Panc1 (cell line): ENCODE measurements around the gene MPL. TPM values are rescaled to one million over a fixed set of nuclear protein-coding genes. Genes with fewer than 3 reads are reported as not detected.

Experiments used
- ATAC-seq: fragments of 200-7000 bp; cut with Tn5 transposase; 2 replicates; pipeline ENCODE4 v1.9.1; 2020; ENCODE audit warnings: mild to moderate bottlenecking, moderate library complexity
- BruUV-seq: library from RNA; stranded (reverse); fragments of 400-500 nt; replicated peaks from 2 replicates; lab custom pipeline; 2021; lab: Mats Ljungman, UMichigan
- CTCF ChIA-PET: fragments of 300-600 bp; sonication (Branson Sonifier 250); formaldehyde crosslinking; loops from one replicate; lab custom pipeline; 2022; ENCODE audit warnings: antibody characterized with exemption; lab: Charles Lee
- POLR2A ChIA-PET: fragments of 300-600 bp; sonication (Branson Sonifier 250); formaldehyde crosslinking; loops from one replicate; lab custom pipeline; 2022; ENCODE audit warnings: antibody characterized with exemption; lab: Charles Lee
- DNase-seq: peaks from one replicate; pipeline ENCODE4 v3.0.0-alpha.2; 2010; ENCODE audit warnings: low read depth, low spot score
- H3K27ac ChIP-seq: 2 replicates; pipeline ENCODE4 v1.5.1; 2011; ENCODE audit warnings: mild to moderate bottlenecking, low read length, inconsistent platforms
- H3K27me3 ChIP-seq: fragments of 200-500 bp; sonication (Bioruptor generic); 2 replicates; pipeline ENCODE4 v1.6.0; 2014; ENCODE audit warnings: low read length, inconsistent platforms; ENCODE audit not compliant: control insufficient read depth, insufficient read depth
- H3K36me3 ChIP-seq: fragments of 200-500 bp; sonication (Bioruptor generic); 2 replicates; pipeline ENCODE4 v1.5.1; 2014; ENCODE audit warnings: inconsistent platforms, mild to moderate bottlenecking, low read length, moderate library complexity; ENCODE audit not compliant: control insufficient read depth, insufficient read depth
- H3K4me1 ChIP-seq: 2 replicates; pipeline ENCODE4 v1.5.1; 2011; ENCODE audit warnings: inconsistent platforms, mild to moderate bottlenecking, low read length, moderate library complexity; ENCODE audit not compliant: control insufficient read depth, insufficient read depth
- H3K4me3 ChIP-seq, 2 experiments: 2 replicates each; pipeline ENCODE4 v1.5.1; 2011 to 2012; ENCODE audit warnings: low read depth in 2 of 2, low read length in 2 of 2, mild to moderate bottlenecking in 2 of 2, inconsistent platforms in 1 of 2, moderate library complexity in 1 of 2
- H3K9me3 ChIP-seq: fragments of 200-500 bp; sonication (Bioruptor generic); 2 replicates; pipeline ENCODE4 v1.5.1; 2014; ENCODE audit warnings: low read depth, mild to moderate bottlenecking, inconsistent platforms, low read length, moderate library complexity; ENCODE audit not compliant: control insufficient read depth, insufficient read depth
- POLR2AphosphoS5 ChIP-seq: IDR thresholded peaks from 2 replicates; pipeline ENCODE4 v1.6.1; 2012; ENCODE audit warnings: mild to moderate bottlenecking, low read depth, low read length, moderate library complexity
- SIN3A ChIP-seq: IDR thresholded peaks from 2 replicates; pipeline ENCODE4 v1.6.1; 2012; ENCODE audit warnings: low read depth, mild to moderate bottlenecking, low read length, moderate library complexity, borderline replicate concordance; ENCODE audit not compliant: insufficient read depth
- TCF7L2 ChIP-seq: IDR thresholded peaks from 2 replicates; pipeline ENCODE4 v1.6.1; 2011; ENCODE audit warnings: mild to moderate bottlenecking, low read depth, low read length, inconsistent platforms
- in situ Hi-C: cut with HindIII; loops from 2 replicates; pipeline ENCODE4 v1.10.0; 2016; ENCODE audit warnings: low sequenced_read_pairs, low pct_unique_long_range_greater_than_20kb
- intact Hi-C: fragments of 100-400 bp; cut with micrococcal nuclease; formaldehyde crosslinking; loops from one replicate; pipeline ENCODE4 v1.10.0; 2022; ENCODE audit not compliant: unreplicated experiment
- total RNA-seq: library from RNA; stranded (reverse); gene quantifications from one replicate; pipeline ENCODE4 v1.2.1, GENCODE V29; 2021; ENCODE audit not compliant: unreplicated experiment
- TF ChIP-seq, protein P1 (sequence below): fragments of 450-650 bp; IDR thresholded peaks from 2 replicates; pipeline ENCODE4 v1.5.1; 2017; ENCODE audit warnings: mild to moderate bottlenecking
- TF ChIP-seq, protein P2 (sequence below), 2 experiments: IDR thresholded peaks; 2 replicates each; pipeline ENCODE4 v1.6.1; 2011 to 2012; ENCODE audit warnings: low read depth in 2 of 2, control low read depth in 1 of 2, low read length in 1 of 2, mild to moderate bottlenecking in 1 of 2, moderate library complexity in 1 of 2; ENCODE audit not compliant: insufficient read depth in 1 of 2

MPL gene
- total RNA-seq, 1 experiment from 2014 or later, result not detected

DNA sequence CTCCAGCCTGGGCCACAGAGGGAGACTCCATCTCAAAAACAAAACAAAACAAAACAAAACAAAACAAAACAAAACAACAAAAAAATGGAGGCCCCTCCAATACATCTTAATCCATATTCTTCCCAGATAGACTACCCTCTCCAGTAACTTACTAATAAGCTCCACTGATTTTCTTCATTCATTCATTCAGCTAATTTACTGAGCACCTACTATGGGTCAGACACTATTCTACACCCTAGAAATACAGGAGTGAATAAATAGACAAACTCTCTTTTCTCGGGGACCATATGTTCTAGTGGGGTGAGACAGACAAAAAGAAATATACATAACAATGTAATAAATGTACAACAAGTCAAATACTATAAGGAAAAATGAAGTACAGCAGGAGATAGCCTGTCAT is 13.4 kb downstream of the MPL start:
- ATAC-seq (no peak), DNase-seq (no peak)
- CTCF ChIA-PET, result no interaction called here
- in situ Hi-C loops, result no loop called here
- POLR2A ChIA-PET, result no interaction called here
- Histone ChIP-seq H3K36me3 (no peaks in the 10 kb centered on the region), H3K9me3 (no peaks in the 10 kb centered on the region), H3K4me1 (peaks cover 14% of the 10 kb centered on the region), H3K27me3 (no peaks in the 10 kb centered on the region), H3K4me3 (no peak overlapping the region), H3K27ac (no peak overlapping the region)
- TF ChIP-seq SIN3A, result no peak
- no peak for TF ChIP-seq TCF7L2
- TF ChIP-seq, protein P1, sequence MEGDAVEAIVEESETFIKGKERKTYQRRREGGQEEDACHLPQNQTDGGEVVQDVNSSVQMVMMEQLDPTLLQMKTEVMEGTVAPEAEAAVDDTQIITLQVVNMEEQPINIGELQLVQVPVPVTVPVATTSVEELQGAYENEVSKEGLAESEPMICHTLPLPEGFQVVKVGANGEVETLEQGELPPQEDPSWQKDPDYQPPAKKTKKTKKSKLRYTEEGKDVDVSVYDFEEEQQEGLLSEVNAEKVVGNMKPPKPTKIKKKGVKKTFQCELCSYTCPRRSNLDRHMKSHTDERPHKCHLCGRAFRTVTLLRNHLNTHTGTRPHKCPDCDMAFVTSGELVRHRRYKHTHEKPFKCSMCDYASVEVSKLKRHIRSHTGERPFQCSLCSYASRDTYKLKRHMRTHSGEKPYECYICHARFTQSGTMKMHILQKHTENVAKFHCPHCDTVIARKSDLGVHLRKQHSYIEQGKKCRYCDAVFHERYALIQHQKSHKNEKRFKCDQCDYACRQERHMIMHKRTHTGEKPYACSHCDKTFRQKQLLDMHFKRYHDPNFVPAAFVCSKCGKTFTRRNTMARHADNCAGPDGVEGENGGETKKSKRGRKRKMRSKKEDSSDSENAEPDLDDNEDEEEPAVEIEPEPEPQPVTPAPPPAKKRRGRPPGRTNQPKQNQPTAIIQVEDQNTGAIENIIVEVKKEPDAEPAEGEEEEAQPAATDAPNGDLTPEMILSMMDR, result no peak
- TF ChIP-seq POLR2AphosphoS5, result no peak
- TF ChIP-seq, protein P2, sequence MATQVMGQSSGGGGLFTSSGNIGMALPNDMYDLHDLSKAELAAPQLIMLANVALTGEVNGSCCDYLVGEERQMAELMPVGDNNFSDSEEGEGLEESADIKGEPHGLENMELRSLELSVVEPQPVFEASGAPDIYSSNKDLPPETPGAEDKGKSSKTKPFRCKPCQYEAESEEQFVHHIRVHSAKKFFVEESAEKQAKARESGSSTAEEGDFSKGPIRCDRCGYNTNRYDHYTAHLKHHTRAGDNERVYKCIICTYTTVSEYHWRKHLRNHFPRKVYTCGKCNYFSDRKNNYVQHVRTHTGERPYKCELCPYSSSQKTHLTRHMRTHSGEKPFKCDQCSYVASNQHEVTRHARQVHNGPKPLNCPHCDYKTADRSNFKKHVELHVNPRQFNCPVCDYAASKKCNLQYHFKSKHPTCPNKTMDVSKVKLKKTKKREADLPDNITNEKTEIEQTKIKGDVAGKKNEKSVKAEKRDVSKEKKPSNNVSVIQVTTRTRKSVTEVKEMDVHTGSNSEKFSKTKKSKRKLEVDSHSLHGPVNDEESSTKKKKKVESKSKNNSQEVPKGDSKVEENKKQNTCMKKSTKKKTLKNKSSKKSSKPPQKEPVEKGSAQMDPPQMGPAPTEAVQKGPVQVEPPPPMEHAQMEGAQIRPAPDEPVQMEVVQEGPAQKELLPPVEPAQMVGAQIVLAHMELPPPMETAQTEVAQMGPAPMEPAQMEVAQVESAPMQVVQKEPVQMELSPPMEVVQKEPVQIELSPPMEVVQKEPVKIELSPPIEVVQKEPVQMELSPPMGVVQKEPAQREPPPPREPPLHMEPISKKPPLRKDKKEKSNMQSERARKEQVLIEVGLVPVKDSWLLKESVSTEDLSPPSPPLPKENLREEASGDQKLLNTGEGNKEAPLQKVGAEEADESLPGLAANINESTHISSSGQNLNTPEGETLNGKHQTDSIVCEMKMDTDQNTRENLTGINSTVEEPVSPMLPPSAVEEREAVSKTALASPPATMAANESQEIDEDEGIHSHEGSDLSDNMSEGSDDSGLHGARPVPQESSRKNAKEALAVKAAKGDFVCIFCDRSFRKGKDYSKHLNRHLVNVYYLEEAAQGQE (IDR thresholded peaks at IDR 0.05; ENCODE audit: insufficient read depth in 1 of 2, low read depth in 2 of 2, low read length in 1 of 2), result no peak
- intact Hi-C loops, result no loop called here
- no TSS peak for BruUV-seq

GRCh38 chr1:43351421-43352350 is 14.1 kb downstream of the MPL start:
- DNase-seq, result no peak
- in situ Hi-C loops (no loop called here), intact Hi-C loops (no loop called here)
- H3K27ac ChIP-seq, result no peak overlapping the region
- H3K27me3 ChIP-seq, result no peaks in the 10 kb centered on the region
- no peak overlapping the region for H3K4me3 ChIP-seq
- BruUV-seq, result no TSS peak
- no peaks in the 10 kb centered on the region for H3K36me3 ChIP-seq
- TF ChIP-seq SIN3A (no peak), POLR2AphosphoS5 (no peak), TCF7L2 (no peak)
- TF ChIP-seq, protein P1, result no peak
- TF ChIP-seq, protein P2 (IDR thresholded peaks at IDR 0.05; ENCODE audit: insufficient read depth in 1 of 2, low read depth in 2 of 2, low read length in 1 of 2), result no peak
- no peak for ATAC-seq
- no peaks in the 10 kb centered on the region for H3K9me3 ChIP-seq
- peaks cover 14% of the 10 kb centered on the region for H3K4me1 ChIP-seq
- ChIA-PET CTCF (no interaction called here), POLR2A (no interaction called here)
